KOPT-K1 (cell line): Measurements from ENCODE around the gene KRABD2.
A peak's percentile ranks its signal among the peaks of the same experiment; 100 is the strongest.

ENCODE experiments used
- H3K27ac ChIP-seq: fragments of 200-600 bp; sonication (generic); 2 replicates; pipeline ENCODE4 v1.5.1; 2016; ENCODE audit warnings: antibody characterized with exemption, mild to moderate bottlenecking, low read depth, low read length; ENCODE audit not compliant: poor library complexity, severe bottlenecking
- H3K36me3 ChIP-seq: fragments of 200-600 bp; sonication (generic); 2 replicates; pipeline ENCODE4 v1.5.1; 2017; ENCODE audit warnings: antibody characterized with exemption, mild to moderate bottlenecking, low read length, moderate library complexity; ENCODE audit not compliant: insufficient read depth
- H3K9me3 ChIP-seq: fragments of 200-600 bp; sonication (generic); 2 replicates; pipeline ENCODE4 v1.5.1; 2017; ENCODE audit warnings: antibody characterized with exemption, low read length, mild to moderate bottlenecking; ENCODE audit not compliant: insufficient read depth, poor library complexity, severe bottlenecking

KRABD2 gene

GRCh38 chr17:8376271-8377067 is at the start of gene KRABD2:
TSS of gene KRABD2 (minus strand) at chr17:8376704.
- Histone ChIP-seq H3K9me3 (no peaks in the 10 kb centered on the region), H3K27ac (peak within 1 kb of the TSS; percentile 80), H3K36me3 (peaks cover 59% of the 10 kb centered on the region)

- H3K36me3 ChIP-seq: no peaks in the 10 kb centered on the region
Observed at GRCh38 chr17:8421571-8421970, 45.1 kb upstream of the KRABD2 start.

GRCh38 chr17:8420041-8420934 is 43.8 kb upstream of the KRABD2 start:
- no peaks in the 10 kb centered on the region for H3K9me3 ChIP-seq
- H3K36me3 ChIP-seq: no peaks in the 10 kb centered on the region
- H3K27ac ChIP-seq: no peak overlapping the region

More at GRCh38 chr17:8421571-8421970, 45.1 kb upstream of the KRABD2 start:
- Histone ChIP-seq H3K9me3 (no peaks in the 10 kb centered on the region), H3K27ac (no peak overlapping the region)

GRCh38 chr17:8419305-8419704 is 42.8 kb upstream of the KRABD2 start:
- H3K9me3 ChIP-seq: no peaks in the 10 kb centered on the region
- no peak overlapping the region for H3K27ac ChIP-seq
- H3K36me3 ChIP-seq: no peaks in the 10 kb centered on the region

GRCh38 chr17:8418471-8418870 is 42.0 kb upstream of the KRABD2 start:
- H3K36me3 ChIP-seq: no peaks in the 10 kb centered on the region
- no peak overlapping the region for H3K27ac ChIP-seq
- H3K9me3 ChIP-seq: no peaks in the 10 kb centered on the region

- Histone ChIP-seq H3K36me3 (no peaks in the 10 kb centered on the region), H3K9me3 (no peaks in the 10 kb centered on the region), H3K27ac (no peak overlapping the region)
Observed at GRCh38 chr17:8417806-8418205, 41.3 kb upstream of the KRABD2 start.

- H3K9me3 ChIP-seq: no peaks in the 10 kb centered on the region
- no peak overlapping the region for H3K27ac ChIP-seq
- H3K36me3 ChIP-seq: no peaks in the 10 kb centered on the region
Observed at GRCh38 chr17:8413938-8414337, 37.4 kb upstream of the KRABD2 start.

- Histone ChIP-seq H3K9me3 (no peaks in the 10 kb centered on the region), H3K36me3 (no peaks in the 10 kb centered on the region), H3K27ac (no peak overlapping the region)
Observed at GRCh38 chr17:8413328-8413727, 36.8 kb upstream of the KRABD2 start.

GRCh38 chr17:8412089-8412488 is 35.6 kb upstream of the KRABD2 start:
- H3K27ac ChIP-seq: no peak overlapping the region
- no peaks in the 10 kb centered on the region for H3K9me3 ChIP-seq
- H3K36me3 ChIP-seq: no peaks in the 10 kb centered on the region

- no peaks in the 10 kb centered on the region for H3K36me3 ChIP-seq
- H3K9me3 ChIP-seq: no peaks in the 10 kb centered on the region
- H3K27ac ChIP-seq: no peak overlapping the region
Observed at GRCh38 chr17:8410883-8411238, 34.4 kb upstream of the KRABD2 start.

- Histone ChIP-seq H3K9me3 (no peaks in the 10 kb centered on the region), H3K36me3 (no peaks in the 10 kb centered on the region), H3K27ac (no peak overlapping the region)
Observed at GRCh38 chr17:8409966-8410882, 33.7 kb upstream of the KRABD2 start.

GRCh38 chr17:8408371-8408770 is 31.9 kb upstream of the KRABD2 start:
- Histone ChIP-seq H3K9me3 (no peaks in the 10 kb centered on the region), H3K27ac (no peak overlapping the region), H3K36me3 (no peaks in the 10 kb centered on the region)

GRCh38 chr17:8406174-8406573 is 29.7 kb upstream of the KRABD2 start:
- no peak overlapping the region for H3K27ac ChIP-seq
- no peaks in the 10 kb centered on the region for H3K9me3 ChIP-seq
- no peaks in the 10 kb centered on the region for H3K36me3 ChIP-seq

GRCh38 chr17:8405499-8406016 is 29.1 kb upstream of the KRABD2 start:
- H3K27ac ChIP-seq: no peak overlapping the region
- no peaks in the 10 kb centered on the region for H3K36me3 ChIP-seq
- no peaks in the 10 kb centered on the region for H3K9me3 ChIP-seq
